ENCODE data around the gene PRODH2.

PRODH2 gene

DNA sequence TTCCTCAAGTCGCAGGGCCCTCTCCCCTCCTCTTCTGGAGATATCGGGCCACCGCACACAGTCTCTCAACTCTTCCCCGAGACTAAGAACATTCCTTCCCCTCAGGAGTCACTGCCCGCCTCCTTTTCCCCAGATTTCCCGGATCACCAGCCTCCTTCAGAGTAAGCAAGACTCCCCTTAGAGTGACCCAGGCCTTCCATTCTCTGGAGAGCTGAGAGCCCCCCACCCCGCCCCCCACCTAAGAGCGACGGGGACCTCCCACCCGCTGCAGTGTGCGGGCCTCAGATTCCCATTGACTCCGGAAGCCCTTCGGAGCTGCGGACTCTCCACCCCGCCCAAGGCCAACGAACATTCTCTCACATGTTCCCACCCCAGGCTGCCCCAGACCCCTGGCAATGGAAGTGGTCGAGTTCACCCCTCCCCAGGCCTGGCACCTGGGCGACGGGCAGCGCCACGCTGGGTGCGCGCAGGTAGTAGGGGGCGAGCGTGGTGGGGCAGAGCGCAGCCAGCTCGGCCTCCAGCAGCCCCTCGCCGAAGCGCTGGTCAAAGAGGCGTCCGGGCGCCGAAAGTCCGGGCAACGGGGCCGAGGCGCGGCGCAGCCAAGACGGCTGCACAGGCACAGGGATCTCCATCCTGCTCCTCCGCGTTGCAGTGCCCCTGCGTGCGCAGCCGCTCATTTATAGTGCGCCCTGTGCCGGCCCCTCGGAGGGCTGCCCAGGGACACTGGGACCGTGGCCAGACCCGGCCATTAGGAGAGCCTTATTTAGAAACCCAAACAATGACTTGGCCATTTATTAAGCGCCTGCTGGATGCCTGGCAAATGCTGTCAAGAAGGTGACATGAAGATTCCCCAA lies 56.0 kb downstream of the PRODH2 start, which contains the start of gene HSPB6:
HSPB6 (minus strand) TSS at position 653 of the 854 bp plus-strand sequence; CDS start at position 632, 21 bp downstream.
- TF ChIP-seq, protein P1, sequence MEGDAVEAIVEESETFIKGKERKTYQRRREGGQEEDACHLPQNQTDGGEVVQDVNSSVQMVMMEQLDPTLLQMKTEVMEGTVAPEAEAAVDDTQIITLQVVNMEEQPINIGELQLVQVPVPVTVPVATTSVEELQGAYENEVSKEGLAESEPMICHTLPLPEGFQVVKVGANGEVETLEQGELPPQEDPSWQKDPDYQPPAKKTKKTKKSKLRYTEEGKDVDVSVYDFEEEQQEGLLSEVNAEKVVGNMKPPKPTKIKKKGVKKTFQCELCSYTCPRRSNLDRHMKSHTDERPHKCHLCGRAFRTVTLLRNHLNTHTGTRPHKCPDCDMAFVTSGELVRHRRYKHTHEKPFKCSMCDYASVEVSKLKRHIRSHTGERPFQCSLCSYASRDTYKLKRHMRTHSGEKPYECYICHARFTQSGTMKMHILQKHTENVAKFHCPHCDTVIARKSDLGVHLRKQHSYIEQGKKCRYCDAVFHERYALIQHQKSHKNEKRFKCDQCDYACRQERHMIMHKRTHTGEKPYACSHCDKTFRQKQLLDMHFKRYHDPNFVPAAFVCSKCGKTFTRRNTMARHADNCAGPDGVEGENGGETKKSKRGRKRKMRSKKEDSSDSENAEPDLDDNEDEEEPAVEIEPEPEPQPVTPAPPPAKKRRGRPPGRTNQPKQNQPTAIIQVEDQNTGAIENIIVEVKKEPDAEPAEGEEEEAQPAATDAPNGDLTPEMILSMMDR (IDR thresholded peaks at IDR 0.05; ENCODE audit: low read depth, low read length): no peak
- Histone ChIP-seq H3K27me3 (ENCODE audit: insufficient read depth, low read depth, severe bottlenecking) (no peaks in the 10 kb centered on the region), H3K4me3 (ENCODE audit: low read depth, low read length) (peak within 1 kb of the TSS; percentile 100), H3K27ac (peak within 1 kb of the TSS; percentile 97), H3K36me3 (peaks cover 48% of the 10 kb centered on the region), H3K9me3 (ENCODE audit: severe bottlenecking) (no peaks in the 10 kb centered on the region)
- DNase-seq: no peak

- peak overlapping the region; percentile 40 for H3K4me3 ChIP-seq (ENCODE audit: low read depth, low read length)
- H3K9me3 ChIP-seq (ENCODE audit: severe bottlenecking): no peaks in the 10 kb centered on the region
- no peak for DNase-seq
- H3K27ac ChIP-seq: peak overlapping the region; percentile 97
- peaks cover 39% of the 10 kb centered on the region for H3K36me3 ChIP-seq
- TF ChIP-seq, protein P1 (IDR thresholded peaks at IDR 0.05; ENCODE audit: low read depth, low read length): no peak
- H3K27me3 ChIP-seq (ENCODE audit: insufficient read depth, low read depth, severe bottlenecking): no peaks in the 10 kb centered on the region
Observed at GRCh38 chr19:35755550-35756376, 56.9 kb downstream of the PRODH2 start.

DNA sequence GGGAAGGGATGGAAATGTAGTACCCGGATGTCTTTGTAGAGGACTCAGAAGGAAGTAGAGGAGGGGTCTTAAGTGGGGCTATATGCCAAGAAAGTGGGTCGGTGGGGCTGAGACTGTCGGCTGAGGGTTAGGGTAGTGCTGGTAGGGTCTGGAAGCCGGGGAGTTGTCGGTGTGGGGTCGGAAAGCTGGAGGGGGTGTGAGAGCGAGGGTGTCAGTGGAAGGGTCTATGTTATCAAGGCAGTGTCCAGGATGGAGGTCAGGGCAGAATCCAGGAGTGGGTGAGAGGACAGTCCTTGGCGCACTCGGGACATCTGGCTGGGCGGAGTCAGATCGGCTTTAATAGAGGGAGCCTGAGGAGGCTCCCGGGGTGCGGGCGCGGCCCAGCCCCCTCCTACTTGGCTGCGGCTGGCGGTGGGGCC lies 57.5 kb downstream of the PRODH2 start:
- Histone ChIP-seq H3K27ac (peak overlapping the region; percentile 97), H3K27me3 (ENCODE audit: insufficient read depth, low read depth, severe bottlenecking) (no peaks in the 10 kb centered on the region), H3K9me3 (ENCODE audit: severe bottlenecking) (no peaks in the 10 kb centered on the region)

DNA sequence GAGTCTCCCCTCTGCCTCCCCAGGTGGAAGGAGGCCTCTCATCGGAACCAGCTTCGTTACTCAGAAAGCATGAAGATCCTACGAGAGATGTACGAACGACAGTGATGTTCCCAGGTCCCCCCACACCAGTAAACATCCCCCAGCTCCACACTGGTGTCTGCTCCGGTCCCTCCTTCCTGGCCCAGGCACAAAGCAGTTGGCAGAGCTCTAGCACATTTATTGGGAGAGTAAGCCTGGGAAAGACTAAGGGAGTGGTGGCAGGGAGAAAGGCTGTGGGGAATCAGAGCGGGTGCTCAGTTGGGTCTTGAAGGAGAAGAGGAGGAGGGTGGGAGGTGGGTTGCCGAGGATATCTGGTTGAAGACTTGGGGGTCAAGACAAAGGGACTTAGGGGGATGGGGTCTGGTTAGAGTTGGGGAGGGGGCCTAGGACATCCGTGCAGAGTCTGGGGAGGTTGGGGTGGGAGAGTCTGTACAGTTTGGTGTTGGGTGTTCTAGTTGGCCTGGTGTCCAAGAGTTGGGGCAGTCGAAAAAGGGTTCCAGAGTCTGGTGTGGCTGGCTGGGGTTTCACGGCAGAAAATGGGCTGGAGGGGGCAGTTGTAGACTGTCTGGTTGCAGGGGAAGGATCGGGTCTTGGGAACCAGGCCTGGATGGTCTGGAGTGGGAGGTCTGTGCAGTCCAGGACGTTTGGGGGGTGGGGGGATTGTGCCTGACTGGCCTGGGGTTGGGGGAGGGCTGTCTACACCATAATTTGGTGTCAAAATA lies 58.1 kb downstream of the PRODH2 start:
- DNase-seq: no peak
- no peak overlapping the region for H3K4me3 ChIP-seq (ENCODE audit: low read depth, low read length)
- TF ChIP-seq, protein P1 (IDR thresholded peaks at IDR 0.05; ENCODE audit: low read depth, low read length): no peak
- no peaks in the 10 kb centered on the region for H3K9me3 ChIP-seq (ENCODE audit: severe bottlenecking)
- peaks cover 27% of the 10 kb centered on the region for H3K36me3 ChIP-seq
- no peaks in the 10 kb centered on the region for H3K27me3 ChIP-seq (ENCODE audit: insufficient read depth, low read depth, severe bottlenecking)
- peak overlapping the region; percentile 97 for H3K27ac ChIP-seq

More for the DNA sequence above, 57.5 kb downstream of the PRODH2 start:
- Histone ChIP-seq H3K36me3 (peaks cover 33% of the 10 kb centered on the region), H3K4me3 (ENCODE audit: low read depth, low read length) (peak overlapping the region; percentile 40)
- TF ChIP-seq, protein P1 (IDR thresholded peaks at IDR 0.05; ENCODE audit: low read depth, low read length): no peak
- DNase-seq: peak; percentile 93

- H3K36me3 ChIP-seq: peaks cover 26% of the 10 kb centered on the region
- no peaks in the 10 kb centered on the region for H3K9me3 ChIP-seq (ENCODE audit: severe bottlenecking)
- H3K4me3 ChIP-seq (ENCODE audit: low read depth, low read length): no peak overlapping the region
- no peaks in the 10 kb centered on the region for H3K27me3 ChIP-seq (ENCODE audit: insufficient read depth, low read depth, severe bottlenecking)
- TF ChIP-seq, protein P1 (IDR thresholded peaks at IDR 0.05; ENCODE audit: low read depth, low read length): no peak
- peak overlapping the region; percentile 97; the same call in 1 of the 2 replicates for H3K27ac ChIP-seq
- DNase-seq: no peak
Observed at GRCh38 chr19:35753634-35754369, 58.8 kb downstream of the PRODH2 start.

Data from WERI-Rb-1 (cell line).